SK-N-SH treated with all-trans-retinoic acid at 6 μM for 48 hours (cell line): ENCODE results near the gene TMEM91.

ENCODE experiments used
- ATAC-seq: fragments of 200-7000 bp; cut with Tn5 transposase; 3 replicates; pipeline ENCODE4 v1.9.1; 2020; ENCODE audit warnings: mild to moderate bottlenecking, moderate library complexity
- ARNTL ChIP-seq: fragments of 450-650 bp; formaldehyde crosslinking; IDR thresholded peaks from 2 replicates; pipeline ENCODE4 v1.5.0; 2020; ENCODE audit warnings: low read depth, mild to moderate bottlenecking, moderate library complexity, borderline replicate concordance
- BACH2 ChIP-seq: fragments of 250-450 bp; sonication (Bioruptor Pico); IDR thresholded peaks from 2 replicates; pipeline ENCODE4 v1.9.0; 2021; ENCODE audit warnings: mild to moderate bottlenecking, borderline replicate concordance
- CSDC2 ChIP-seq: fragments of 250-450 bp; sonication (Bioruptor Pico); IDR thresholded peaks from 2 replicates; pipeline ENCODE4 v1.5.0; 2020; ENCODE audit warnings: mild to moderate bottlenecking, moderate library complexity
- ESRRG ChIP-seq: fragments of 250-450 bp; sonication (Bioruptor Pico); IDR thresholded peaks from 2 replicates; pipeline ENCODE4 v1.6.1; 2021; ENCODE audit warnings: mild to moderate bottlenecking
- GLIS3 ChIP-seq: fragments of 250-450 bp; sonication (Bioruptor Pico); IDR thresholded peaks from 2 replicates; pipeline ENCODE4 v1.5.0; 2020; ENCODE audit warnings: mild to moderate bottlenecking, moderate library complexity
- ISL1 ChIP-seq: fragments of 250-450 bp; sonication (Bioruptor Pico); IDR thresholded peaks from 2 replicates; pipeline ENCODE4 v2.1.2; 2022; ENCODE audit warnings: mild to moderate bottlenecking, moderate library complexity
- OSR1 ChIP-seq: fragments of 250-450 bp; sonication (Bioruptor Pico); IDR thresholded peaks from 2 replicates; pipeline ENCODE4 v1.8.0; 2022; ENCODE audit warnings: moderate library complexity, mild to moderate bottlenecking, inconsistent platforms
- PPARA ChIP-seq: fragments of 250-450 bp; sonication (Bioruptor Pico); IDR thresholded peaks from 2 replicates; pipeline ENCODE4 v1.5.0; 2020; ENCODE audit warnings: mild to moderate bottlenecking, borderline replicate concordance
- RARB ChIP-seq: fragments of 250-450 bp; sonication (Bioruptor Pico); IDR thresholded peaks from 2 replicates; pipeline ENCODE4 v1.8.0; 2021; ENCODE audit warnings: mild to moderate bottlenecking, moderate library complexity
- SNAI2 ChIP-seq: fragments of 250-450 bp; sonication (Bioruptor Pico); IDR thresholded peaks from 2 replicates; pipeline ENCODE4 v1.5.0; 2020; ENCODE audit warnings: mild to moderate bottlenecking, moderate library complexity
- TCF4 ChIP-seq: fragments of 250-450 bp; sonication (Bioruptor Pico); IDR thresholded peaks from 2 replicates; pipeline ENCODE4 v1.8.0; 2021; ENCODE audit warnings: mild to moderate bottlenecking, moderate library complexity, borderline replicate concordance
- ZFP3 ChIP-seq: fragments of 250-450 bp; sonication (Bioruptor Pico); IDR thresholded peaks from 2 replicates; pipeline ENCODE4 v1.5.0; 2020; ENCODE audit warnings: mild to moderate bottlenecking, moderate library complexity
- ZFP30 ChIP-seq: fragments of 450-650 bp; formaldehyde crosslinking; IDR thresholded peaks from 2 replicates; pipeline ENCODE4 v1.5.0; 2022; ENCODE audit warnings: mild to moderate bottlenecking, moderate library complexity
- ZNF70 ChIP-seq: fragments of 450-650 bp; formaldehyde crosslinking; IDR thresholded peaks from 2 replicates; pipeline ENCODE4 v1.5.0; 2020; ENCODE audit warnings: mild to moderate bottlenecking, moderate library complexity
- ZNF8 ChIP-seq: fragments of 450-650 bp; formaldehyde crosslinking; IDR thresholded peaks from 2 replicates; pipeline ENCODE4 v1.5.0; 2020; ENCODE audit warnings: mild to moderate bottlenecking, moderate library complexity
- TF ChIP-seq, protein P1 (sequence below): fragments of 250-450 bp; sonication (Bioruptor Pico); IDR thresholded peaks from 2 replicates; pipeline ENCODE4 v1.8.0; 2021; ENCODE audit warnings: low read depth, mild to moderate bottlenecking, moderate library complexity, borderline replicate concordance
- TF ChIP-seq, protein P2 (sequence below): fragments of 250-450 bp; sonication (Bioruptor Pico); IDR thresholded peaks from 2 replicates; pipeline ENCODE4 v1.5.1; 2021; ENCODE audit warnings: mild to moderate bottlenecking, moderate library complexity
- TF ChIP-seq, protein P3 (sequence below): fragments of 250-450 bp; sonication (Bioruptor Pico); IDR thresholded peaks from 2 replicates; pipeline ENCODE4 v1.5.0; 2020; ENCODE audit warnings: mild to moderate bottlenecking, moderate library complexity
- TF ChIP-seq, protein P4 (sequence below): fragments of 250-450 bp; sonication (Bioruptor Pico); IDR thresholded peaks from 2 replicates; pipeline ENCODE4 v1.5.1; 2020; ENCODE audit warnings: low read depth, mild to moderate bottlenecking, moderate library complexity

TMEM91 gene

DNA sequence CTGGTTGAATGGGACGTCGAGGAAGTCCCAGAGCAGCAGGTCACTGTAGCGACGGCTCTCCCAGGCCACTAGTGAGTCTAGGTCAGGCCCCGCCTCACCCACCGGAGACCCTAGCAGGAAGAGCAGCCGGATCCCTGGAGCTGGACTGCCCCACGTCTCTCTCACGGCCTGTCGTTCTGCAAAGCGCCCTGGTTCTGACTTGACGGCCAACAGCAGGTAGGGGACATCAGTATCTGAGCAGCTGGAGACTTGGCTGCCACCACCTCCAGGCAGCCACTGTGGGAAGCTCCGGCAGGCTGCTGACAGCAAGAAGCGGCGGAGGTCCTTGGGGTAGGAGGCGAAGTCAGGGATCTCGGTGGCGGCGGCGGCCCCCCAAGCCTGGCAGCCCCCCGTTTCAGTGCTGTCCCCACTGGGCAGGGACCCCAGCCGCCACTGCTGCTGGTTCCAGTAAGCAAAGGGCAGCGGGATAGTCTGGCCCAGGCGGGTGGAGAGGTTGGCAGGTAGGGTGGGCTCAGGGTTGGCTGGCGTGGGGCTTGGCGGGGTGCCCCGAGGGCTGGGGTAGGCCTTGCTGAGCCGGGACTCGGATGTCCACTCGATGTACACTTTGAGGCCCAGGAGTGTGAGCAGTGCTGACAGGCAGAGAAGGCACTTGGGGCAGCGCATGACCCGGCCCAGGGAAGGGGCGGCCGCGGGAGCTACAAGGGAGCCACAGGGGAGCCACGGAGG is 49.9 kb downstream of the TMEM91 start:
- TF ChIP-seq ZNF70 (CRISPR knock-in tag) (no peak), ARNTL (CRISPR knock-in tag) (no peak), ESRRG (CRISPR knock-in tag) (no peak)
- TF ChIP-seq, all 23 proteins: peak for 0
- ATAC-seq = no peak

DNA sequence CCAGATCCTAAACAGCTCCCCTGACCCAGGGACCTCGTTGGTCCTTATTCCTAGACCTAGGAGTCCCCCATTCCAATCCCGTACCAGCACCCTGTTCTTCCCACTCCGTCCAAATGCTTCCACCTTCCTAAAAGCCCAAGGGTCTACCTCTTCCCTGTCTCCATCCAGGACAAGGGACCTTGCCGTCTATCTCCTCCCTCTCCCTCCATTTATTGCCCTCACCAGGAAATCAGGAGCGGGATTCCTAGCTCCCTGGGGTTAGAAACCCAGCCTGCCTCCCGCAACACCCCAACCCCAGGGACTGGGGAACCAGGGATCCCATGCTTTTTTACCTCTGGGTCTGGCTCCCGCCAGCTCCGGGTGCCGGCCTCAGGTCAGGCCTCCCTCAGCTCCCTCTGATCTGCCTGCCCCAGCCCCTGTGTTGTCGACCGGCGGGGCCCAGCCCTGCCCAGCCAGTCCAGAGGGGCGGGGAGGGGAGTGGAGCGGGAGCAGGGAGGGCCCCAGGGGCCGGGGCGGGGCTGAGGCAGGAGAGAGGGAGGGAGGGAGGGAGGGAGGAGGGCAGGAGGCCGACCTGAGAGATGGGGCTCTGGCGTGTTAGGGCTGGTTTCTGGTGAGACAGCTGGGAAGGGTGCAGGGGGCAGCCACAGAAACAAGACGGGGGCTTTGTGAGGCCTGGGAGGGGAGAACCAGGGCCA is 50.8 kb downstream of the TMEM91 start, which contains the start of gene B3GNT8:
B3GNT8 (minus strand) TSS at position 423 of the 695 bp plus-strand sequence. CDS start 596 bp downstream, outside the sequence.
- ATAC-seq = peak; percentile 62
- TF ChIP-seq RARB (CRISPR knock-in tag) (no peak), PPARA (no peak), ZNF70 (CRISPR knock-in tag) (no peak), ZFP3 (CRISPR knock-in tag) (no peak), SNAI2 (CRISPR knock-in tag) (no peak), ISL1 (CRISPR knock-in tag) (no peak), TCF4 (no peak), ZNF8 (no peak), BACH2 (CRISPR knock-in tag) (no peak)
- TF ChIP-seq, protein P1, sequence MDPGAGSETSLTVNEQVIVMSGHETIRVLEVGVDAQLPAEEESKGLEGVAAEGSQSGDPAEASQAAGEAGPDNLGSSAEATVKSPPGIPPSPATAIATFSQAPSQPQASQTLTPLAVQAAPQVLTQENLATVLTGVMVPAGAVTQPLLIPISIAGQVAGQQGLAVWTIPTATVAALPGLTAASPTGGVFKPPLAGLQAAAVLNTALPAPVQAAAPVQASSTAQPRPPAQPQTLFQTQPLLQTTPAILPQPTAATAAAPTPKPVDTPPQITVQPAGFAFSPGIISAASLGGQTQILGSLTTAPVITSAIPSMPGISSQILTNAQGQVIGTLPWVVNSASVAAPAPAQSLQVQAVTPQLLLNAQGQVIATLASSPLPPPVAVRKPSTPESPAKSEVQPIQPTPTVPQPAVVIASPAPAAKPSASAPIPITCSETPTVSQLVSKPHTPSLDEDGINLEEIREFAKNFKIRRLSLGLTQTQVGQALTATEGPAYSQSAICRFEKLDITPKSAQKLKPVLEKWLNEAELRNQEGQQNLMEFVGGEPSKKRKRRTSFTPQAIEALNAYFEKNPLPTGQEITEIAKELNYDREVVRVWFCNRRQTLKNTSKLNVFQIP (CRISPR knock-in tag) = no peak
- TF ChIP-seq, protein P2, sequence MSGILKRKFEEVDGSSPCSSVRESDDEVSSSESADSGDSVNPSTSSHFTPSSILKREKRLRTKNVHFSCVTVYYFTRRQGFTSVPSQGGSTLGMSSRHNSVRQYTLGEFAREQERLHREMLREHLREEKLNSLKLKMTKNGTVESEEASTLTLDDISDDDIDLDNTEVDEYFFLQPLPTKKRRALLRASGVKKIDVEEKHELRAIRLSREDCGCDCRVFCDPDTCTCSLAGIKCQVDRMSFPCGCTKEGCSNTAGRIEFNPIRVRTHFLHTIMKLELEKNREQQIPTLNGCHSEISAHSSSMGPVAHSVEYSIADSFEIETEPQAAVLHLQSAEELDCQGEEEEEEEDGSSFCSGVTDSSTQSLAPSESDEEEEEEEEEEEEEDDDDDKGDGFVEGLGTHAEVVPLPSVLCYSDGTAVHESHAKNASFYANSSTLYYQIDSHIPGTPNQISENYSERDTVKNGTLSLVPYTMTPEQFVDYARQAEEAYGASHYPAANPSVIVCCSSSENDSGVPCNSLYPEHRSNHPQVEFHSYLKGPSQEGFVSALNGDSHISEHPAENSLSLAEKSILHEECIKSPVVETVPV (CRISPR knock-in tag) = no peak

DNA sequence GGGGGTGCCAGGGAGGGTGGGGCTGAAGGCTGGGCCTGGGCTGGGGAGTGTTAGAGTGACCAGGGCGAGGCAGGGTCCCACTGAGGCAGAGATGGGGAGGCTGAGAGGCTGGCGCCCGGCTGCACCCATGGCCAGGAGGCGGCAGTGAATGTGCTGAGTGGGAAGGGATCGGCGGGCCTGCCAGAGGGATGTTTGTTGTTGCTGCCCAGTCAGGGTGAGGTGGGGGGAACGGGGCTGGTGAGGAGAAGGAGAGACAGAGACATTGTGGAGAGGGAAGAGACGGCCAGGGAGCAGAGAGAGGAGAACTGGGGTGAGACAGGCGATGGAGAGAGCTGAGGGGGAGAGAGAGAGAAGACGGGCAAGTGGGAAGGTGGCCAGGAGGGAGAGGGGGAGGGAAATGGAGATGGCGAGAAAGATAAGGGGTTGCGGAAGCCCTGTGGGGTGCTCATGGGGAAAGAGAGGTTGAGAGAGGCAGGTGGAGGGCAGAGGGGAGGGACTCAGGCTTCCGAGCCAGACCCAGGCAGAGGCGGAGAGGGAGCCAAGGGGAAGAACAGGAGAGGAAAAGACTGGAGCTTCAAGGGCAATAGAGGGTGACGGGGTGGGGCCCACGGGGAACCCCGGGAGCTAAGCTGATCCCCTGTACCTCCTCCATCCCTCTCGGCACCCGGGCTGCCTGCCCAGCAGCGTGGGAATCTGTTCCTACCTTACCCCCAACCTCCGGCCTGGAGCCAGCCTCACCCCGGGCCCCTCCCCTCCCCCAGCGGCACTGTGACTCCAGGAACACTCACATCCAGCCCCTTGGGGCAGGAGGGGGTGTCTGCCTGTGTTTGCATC is 51.5 kb downstream of the TMEM91 start:
- TF ChIP-seq, protein P3, sequence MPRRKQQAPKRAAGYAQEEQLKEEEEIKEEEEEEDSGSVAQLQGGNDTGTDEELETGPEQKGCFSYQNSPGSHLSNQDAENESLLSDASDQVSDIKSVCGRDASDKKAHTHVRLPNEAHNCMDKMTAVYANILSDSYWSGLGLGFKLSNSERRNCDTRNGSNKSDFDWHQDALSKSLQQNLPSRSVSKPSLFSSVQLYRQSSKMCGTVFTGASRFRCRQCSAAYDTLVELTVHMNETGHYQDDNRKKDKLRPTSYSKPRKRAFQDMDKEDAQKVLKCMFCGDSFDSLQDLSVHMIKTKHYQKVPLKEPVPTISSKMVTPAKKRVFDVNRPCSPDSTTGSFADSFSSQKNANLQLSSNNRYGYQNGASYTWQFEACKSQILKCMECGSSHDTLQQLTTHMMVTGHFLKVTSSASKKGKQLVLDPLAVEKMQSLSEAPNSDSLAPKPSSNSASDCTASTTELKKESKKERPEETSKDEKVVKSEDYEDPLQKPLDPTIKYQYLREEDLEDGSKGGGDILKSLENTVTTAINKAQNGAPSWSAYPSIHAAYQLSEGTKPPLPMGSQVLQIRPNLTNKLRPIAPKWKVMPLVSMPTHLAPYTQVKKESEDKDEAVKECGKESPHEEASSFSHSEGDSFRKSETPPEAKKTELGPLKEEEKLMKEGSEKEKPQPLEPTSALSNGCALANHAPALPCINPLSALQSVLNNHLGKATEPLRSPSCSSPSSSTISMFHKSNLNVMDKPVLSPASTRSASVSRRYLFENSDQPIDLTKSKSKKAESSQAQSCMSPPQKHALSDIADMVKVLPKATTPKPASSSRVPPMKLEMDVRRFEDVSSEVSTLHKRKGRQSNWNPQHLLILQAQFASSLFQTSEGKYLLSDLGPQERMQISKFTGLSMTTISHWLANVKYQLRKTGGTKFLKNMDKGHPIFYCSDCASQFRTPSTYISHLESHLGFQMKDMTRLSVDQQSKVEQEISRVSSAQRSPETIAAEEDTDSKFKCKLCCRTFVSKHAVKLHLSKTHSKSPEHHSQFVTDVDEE (CRISPR knock-in tag) = no peak
- TF ChIP-seq, protein P4, sequence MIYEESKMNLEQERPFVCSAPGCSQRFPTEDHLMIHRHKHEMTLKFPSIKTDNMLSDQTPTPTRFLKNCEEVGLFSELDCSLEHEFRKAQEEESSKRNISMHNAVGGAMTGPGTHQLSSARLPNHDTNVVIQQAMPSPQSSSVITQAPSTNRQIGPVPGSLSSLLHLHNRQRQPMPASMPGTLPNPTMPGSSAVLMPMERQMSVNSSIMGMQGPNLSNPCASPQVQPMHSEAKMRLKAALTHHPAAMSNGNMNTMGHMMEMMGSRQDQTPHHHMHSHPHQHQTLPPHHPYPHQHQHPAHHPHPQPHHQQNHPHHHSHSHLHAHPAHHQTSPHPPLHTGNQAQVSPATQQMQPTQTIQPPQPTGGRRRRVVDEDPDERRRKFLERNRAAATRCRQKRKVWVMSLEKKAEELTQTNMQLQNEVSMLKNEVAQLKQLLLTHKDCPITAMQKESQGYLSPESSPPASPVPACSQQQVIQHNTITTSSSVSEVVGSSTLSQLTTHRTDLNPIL = no peak
- peak; percentile 13 for ATAC-seq

DNA sequence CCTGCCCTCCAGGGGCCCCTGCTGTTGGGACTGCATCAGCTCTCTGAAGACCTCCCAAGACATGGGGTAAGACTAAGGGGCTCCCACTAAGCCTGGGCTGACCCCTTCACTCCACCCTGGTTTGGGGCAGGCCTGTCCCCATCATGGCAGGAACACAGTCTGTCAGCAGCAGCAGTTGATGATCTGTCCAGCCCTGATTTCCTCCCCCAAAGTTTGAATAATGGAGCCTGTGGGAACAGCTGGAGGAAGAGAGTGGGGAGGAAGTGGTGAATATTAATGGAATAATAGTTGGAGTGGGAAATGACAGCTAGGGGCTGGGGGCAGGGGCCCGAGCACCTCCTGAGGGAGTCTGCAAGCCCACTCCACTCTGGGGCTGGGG is 52.1 kb downstream of the TMEM91 start:
- no peak; the same call in 2 of the 3 replicates for ATAC-seq
- no peak for TF ChIP-seq GLIS3
- TF ChIP-seq, protein P4 = no peak
- TF ChIP-seq CSDC2 = no peak
- no peak for TF ChIP-seq ZFP30 (CRISPR knock-in tag)
- no peak for TF ChIP-seq OSR1 (CRISPR knock-in tag)
- TF ChIP-seq, protein P1 (CRISPR knock-in tag) = no peak
- no peak for TF ChIP-seq ESRRG (CRISPR knock-in tag)
